ENCODE results near the gene GPR34.

GRCh38 chrX:41716767-41717473 is 28.1 kb downstream of the GPR34 start:
- TF ChIP-seq CTCF (IDR thresholded peaks at IDR 0.05) (no peak), POLR2A (IDR thresholded peaks at IDR 0.05) (no peak)

All from body of pancreas (tissue), 4 donors.